Bronchial epithelial cell (primary cell): ENCODE measurements around the gene NELFB. TPM values are rescaled to one million over a fixed set of nuclear protein-coding genes. Genes with fewer than 3 reads are reported as not detected.
A peak's percentile ranks its signal among the peaks of the same experiment; 100 is the strongest.

Experiments used
- DNase-seq: peaks from one replicate; pipeline ENCODE4 v3.0.0-alpha.2; 2010; ENCODE audit warnings: low read depth
- FAIRE-seq: peaks from 2 replicates; lab custom pipeline; 2011; peaks lifted over from hg19 to GRCh38; lab: Jason Lieb, UNC
- H3K27me3 ChIP-seq: 2 replicates; pipeline ENCODE4 v1.5.1; 2011; ENCODE audit warnings: low read length; ENCODE audit not compliant: control insufficient read depth, insufficient read depth
- H3K36me3 ChIP-seq: 2 replicates; pipeline ENCODE4 v1.5.1; 2011; ENCODE audit warnings: low read length; ENCODE audit not compliant: control insufficient read depth, insufficient read depth
- H3K4me3 ChIP-seq: 2 replicates; pipeline ENCODE4 v1.5.1; 2011; ENCODE audit warnings: mild to moderate bottlenecking, low read depth, low read length, control low read depth
- CTCF ChIP-seq: IDR thresholded peaks from 2 replicates; pipeline ENCODE4 v1.5.1; 2011; ENCODE audit warnings: mild to moderate bottlenecking, moderate library complexity, low read length, control low read depth, inconsistent platforms; ENCODE audit not compliant: insufficient read depth, severe bottlenecking
- total RNA-seq: library from RNA; depleted of rRNA; stranded (reverse); fragments of >200 nt; gene quantifications from 2 replicates; pipeline ENCODE4 v1.2.1, GENCODE V29; 2014

The NELFB gene
- total RNA-seq, 1 donor from 2014 or later, result 67.9 TPM

- DNase-seq (no peak), FAIRE-seq (no peak)
- TF ChIP-seq CTCF, result no peak
- Histone ChIP-seq H3K4me3 (no peak overlapping the region), H3K36me3 (no peaks in the 10 kb centered on the region), H3K27me3 (no peaks in the 10 kb centered on the region)
Measured at GRCh38 chr9:137308057-137308619, 53.0 kb downstream of the NELFB start.

DNA sequence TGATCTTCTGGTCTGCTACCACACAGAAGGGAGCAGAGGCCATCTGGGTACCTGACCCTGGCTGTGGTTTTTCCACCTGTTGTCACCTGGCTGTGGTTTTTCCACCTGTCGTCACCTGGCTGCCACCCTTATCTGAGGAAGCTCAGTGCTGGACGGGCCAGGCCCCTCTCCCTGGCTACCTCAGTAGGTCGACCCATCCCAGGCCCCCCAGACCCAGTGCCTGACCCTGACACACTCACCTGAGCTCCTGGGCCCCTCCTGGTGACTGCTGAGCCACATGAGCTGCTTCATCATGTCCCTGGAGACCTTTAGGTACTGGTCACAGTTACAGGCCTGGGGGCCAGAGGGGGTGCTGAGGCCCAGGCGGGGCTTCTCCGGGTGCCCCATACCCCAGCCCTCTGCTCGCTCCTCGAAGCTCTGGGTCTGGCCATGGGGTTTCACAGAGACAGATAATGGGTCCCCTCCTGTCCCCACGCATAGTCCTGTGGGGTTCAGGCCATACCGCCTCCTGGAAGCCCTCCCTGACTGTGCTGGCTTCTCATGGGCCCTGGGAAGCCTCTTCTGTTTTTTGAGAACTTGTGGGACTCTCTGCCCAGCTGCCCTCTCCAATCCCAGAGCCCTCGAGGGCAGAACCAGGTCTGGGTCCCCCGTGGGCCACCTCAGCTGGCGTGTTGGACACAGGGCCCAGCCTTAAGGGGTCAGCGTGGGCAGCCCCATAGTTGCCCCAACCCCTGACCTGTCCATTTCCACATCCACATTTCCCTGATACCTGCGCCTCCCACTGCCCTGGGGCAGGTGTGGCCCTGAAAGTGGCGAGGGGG, 54.5 kb downstream of the NELFB start:
- no peaks in the 10 kb centered on the region for H3K36me3 ChIP-seq
- DNase-seq (no peak), FAIRE-seq (no peak)
- H3K27me3 ChIP-seq, result no peaks in the 10 kb centered on the region
- no peak for TF ChIP-seq CTCF
- H3K4me3 ChIP-seq, result no peak overlapping the region

DNA sequence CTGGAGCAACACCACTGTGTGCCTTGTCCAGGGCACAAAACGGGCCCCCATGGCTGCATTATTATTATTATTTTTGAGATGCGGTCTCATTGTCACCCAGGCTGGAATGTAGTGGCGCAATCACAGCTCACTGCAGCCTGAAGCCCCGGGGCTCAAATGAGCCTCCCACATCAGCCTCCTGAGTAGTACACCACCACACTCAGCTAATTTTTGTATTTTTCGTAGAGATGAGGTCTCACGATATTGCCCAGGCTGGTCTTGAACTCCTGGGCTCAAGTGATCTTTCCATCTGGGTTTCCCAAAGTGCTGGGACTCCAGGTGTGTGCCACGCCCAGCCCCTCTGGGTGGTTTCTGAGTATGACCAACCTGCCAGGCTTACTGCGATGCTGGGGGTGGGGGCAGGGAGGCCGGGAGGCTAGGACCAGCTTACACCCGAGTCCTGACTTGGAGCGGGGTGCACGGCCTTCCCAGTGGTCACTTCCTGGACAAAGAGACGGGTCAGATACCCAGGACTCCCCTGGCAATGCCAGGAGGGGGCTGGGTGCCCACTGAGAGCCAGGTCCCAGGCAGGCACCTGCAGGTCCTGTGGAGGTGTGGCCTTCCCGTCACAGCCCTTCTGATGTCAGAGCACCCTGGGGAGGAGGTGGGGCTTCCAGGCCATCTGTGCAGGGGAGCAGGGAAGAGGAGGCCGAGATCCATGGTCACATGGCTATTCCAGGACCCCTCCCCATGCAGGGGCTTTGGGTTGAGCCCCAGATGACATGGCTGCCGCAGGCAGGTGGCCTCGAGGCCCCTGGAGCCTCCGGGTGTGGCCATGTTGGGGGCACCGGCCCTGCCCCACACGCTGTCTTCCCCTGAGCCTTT, 55.3 kb downstream of the NELFB start:
- Histone ChIP-seq H3K27me3 (no peaks in the 10 kb centered on the region), H3K36me3 (no peaks in the 10 kb centered on the region), H3K4me3 (no peak overlapping the region)
- no peak for FAIRE-seq
- no peak for TF ChIP-seq CTCF
- peak; percentile 74 for DNase-seq

- no peak for FAIRE-seq
- H3K27me3 ChIP-seq, result no peaks in the 10 kb centered on the region
- peak; percentile 92 for DNase-seq
- no peak for TF ChIP-seq CTCF
- H3K4me3 ChIP-seq, result no peak overlapping the region
- H3K36me3 ChIP-seq, result no peaks in the 10 kb centered on the region
Measured at GRCh38 chr9:137311171-137311985, 56.3 kb downstream of the NELFB start.
